Stimulated activated naive B cell treated with anti-CD40 and anti-IgM and Interleukin-4, amounts not matched to agents 10 μg/mL and 1 μg/mL and 100 μg/mL, for 72 hours (primary cell): ENCODE results near the gene FLYWCH1.

Experiments
- ATAC-seq, 2 donors: fragments of 150-1000 bp; cut with Tn5 transposase; replicated peaks; 2 replicates each; pipeline ENCODE4 v1.10.0; 2021; ENCODE audit warnings: moderate library complexity in 1 of 2
- DNase-seq: peaks from one replicate; pipeline ENCODE4 v3.0.0; 2021
- H3K27ac Mint-ChIP-seq: one replicate; pipeline ENCODE4 v1.8.0; 2022; ENCODE audit warnings: mild to moderate bottlenecking, mixed read lengths
- H3K27me3 Mint-ChIP-seq, 2 donors: one replicate each; pipeline ENCODE4 v1.8.0; 2022; ENCODE audit warnings: mixed read lengths in 2 of 2
- H3K36me3 Mint-ChIP-seq, 2 donors: one replicate each; pipeline ENCODE4 v1.8.0; 2022; ENCODE audit warnings: mixed read lengths in 2 of 2, mild to moderate bottlenecking in 1 of 2
- H3K4me1 Mint-ChIP-seq, 2 donors: one replicate each; pipeline ENCODE4 v1.8.0; 2022; ENCODE audit warnings: mixed read lengths in 2 of 2, mild to moderate bottlenecking in 1 of 2
- H3K4me3 Mint-ChIP-seq, 2 donors: one replicate each; pipeline ENCODE4 v1.8.0; 2022; ENCODE audit warnings: mild to moderate bottlenecking in 2 of 2, mixed read lengths in 2 of 2, moderate library complexity in 1 of 2
- H3K9me3 Mint-ChIP-seq, 2 donors: one replicate each; pipeline ENCODE4 v1.8.0; 2022; ENCODE audit warnings: mixed read lengths in 2 of 2, mild to moderate bottlenecking in 1 of 2

The FLYWCH1 gene

GRCh38 chr16:2962334-2963073 is 50.8 kb downstream of the FLYWCH1 start:
- H3K27me3 Mint-ChIP-seq, result peaks cover 9 to 18% of the 10 kb centered on the region in 2 donors
- no peak overlapping the region for H3K27ac Mint-ChIP-seq
- ATAC-seq, result no peak
- H3K4me3 Mint-ChIP-seq, result peak overlapping the region; percentile 53
- peaks cover 17 to 40% of the 10 kb centered on the region in 2 donors for H3K4me1 Mint-ChIP-seq
- H3K9me3 Mint-ChIP-seq, result no peaks in the 10 kb centered on the region
- no peak for DNase-seq
- H3K36me3 Mint-ChIP-seq, result no peaks in the 10 kb centered on the region

DNA sequence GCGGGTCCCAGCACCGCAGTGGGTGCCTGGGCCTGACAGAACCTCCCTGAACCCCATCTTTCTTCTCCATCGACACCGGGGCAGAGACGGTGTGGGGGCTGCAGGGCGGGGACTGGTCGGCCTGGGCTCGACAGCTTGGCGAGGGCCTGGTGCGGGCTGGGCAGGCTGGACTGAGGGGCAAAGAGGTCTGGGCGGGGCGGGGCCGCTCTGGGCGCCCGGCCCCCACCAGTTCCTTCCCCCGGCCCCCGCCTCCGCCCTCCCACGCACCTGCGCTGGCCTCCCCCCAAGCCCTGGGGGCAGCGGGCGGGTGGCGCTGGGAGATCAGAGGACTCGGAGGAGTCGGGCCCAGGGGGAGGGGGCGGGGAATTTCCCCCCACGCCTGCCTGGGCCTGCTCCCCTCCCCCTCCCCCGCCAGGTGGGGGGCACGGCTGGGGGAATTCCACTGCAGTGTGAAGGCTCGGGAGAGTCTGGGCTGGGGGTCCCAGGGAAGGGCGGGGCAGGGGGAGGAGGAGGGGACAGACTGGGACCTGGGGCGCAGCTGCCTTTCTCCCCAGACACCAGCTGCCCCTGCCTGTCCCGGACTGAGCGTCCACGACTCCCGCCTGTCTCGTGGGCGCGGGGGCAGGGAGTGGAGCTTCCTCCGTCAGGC is 51.5 kb downstream of the FLYWCH1 start:
- peaks cover 14 to 25% of the 10 kb centered on the region in 2 donors for H3K27me3 Mint-ChIP-seq
- ATAC-seq, result peak in 1 of 2 donors; percentile 5
- DNase-seq, result no peak

DNA sequence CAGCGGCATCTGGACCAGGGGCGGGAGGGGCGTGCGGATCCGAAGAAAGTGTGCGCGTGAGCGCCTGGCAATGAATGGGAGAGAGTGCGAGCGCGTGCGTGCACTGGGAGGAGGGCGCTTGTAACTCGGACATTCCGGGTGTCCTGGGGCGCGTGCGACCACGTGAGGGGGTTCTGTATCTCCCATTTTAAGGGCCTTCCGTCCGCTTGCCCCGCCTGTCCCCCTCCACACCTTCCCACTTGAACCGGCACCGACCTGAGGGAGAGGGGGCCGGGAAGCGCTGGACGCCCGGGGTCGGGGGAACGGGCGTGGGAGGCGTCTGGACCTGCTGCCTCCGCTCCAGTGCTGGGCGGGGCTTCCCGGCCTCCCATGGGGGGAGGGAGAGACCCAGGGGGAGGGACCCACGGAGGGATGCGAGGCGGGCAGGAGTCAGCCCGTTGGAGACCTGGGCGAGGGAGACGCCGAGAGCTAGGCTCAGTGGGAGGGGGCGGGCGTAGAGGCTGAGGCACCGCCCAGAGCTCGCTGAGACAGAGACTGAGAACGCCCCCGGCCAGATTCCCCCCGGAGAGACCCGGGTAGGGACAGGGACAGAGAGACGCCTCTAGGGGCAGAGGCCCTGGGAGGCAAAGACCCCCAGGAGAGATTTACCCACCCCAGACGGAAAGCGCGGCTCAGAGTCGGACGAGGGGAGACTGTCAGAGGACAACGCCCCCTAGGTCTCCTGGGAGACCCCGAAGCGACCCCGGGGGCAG is 52.2 kb downstream of the FLYWCH1 start, which contains the start of gene KREMEN2:
Gene KREMEN2, plus strand, starts transcription at position 553 of the 752 bp plus-strand sequence. CDS start 246 bp downstream, outside the sequence.
- Mint-ChIP-seq H3K4me3 (peak within 1 kb of the TSS; percentile 87 to 92), H3K36me3 (no peaks in the 10 kb centered on the region), H3K27ac (peak within 1 kb of the TSS; percentile 51), H3K9me3 (no peaks in the 10 kb centered on the region), H3K4me1 (peaks cover 27 to 52% of the 10 kb centered on the region in 2 donors), H3K27me3 (peaks cover 16 to 29% of the 10 kb centered on the region in 2 donors)
- DNase-seq (no peak), ATAC-seq (peak; percentile 10 to 17)

More for the DNA sequence above, 51.5 kb downstream of the FLYWCH1 start:
- no peaks in the 10 kb centered on the region for H3K36me3 Mint-ChIP-seq
- H3K9me3 Mint-ChIP-seq, result no peaks in the 10 kb centered on the region
- H3K4me1 Mint-ChIP-seq, result peaks cover 21 to 45% of the 10 kb centered on the region in 2 donors
- H3K27ac Mint-ChIP-seq, result peak overlapping the region; percentile 51
- H3K4me3 Mint-ChIP-seq, result peak overlapping the region; percentile 87 to 92

- Mint-ChIP-seq H3K27me3 (peaks cover 16 to 29% of the 10 kb centered on the region in 2 donors), H3K36me3 (no peaks in the 10 kb centered on the region), H3K4me1 (peaks cover 27 to 52% of the 10 kb centered on the region in 2 donors), H3K4me3 (peak overlapping the region; percentile 87 to 92), H3K9me3 (no peaks in the 10 kb centered on the region), H3K27ac (no peak overlapping the region)
- ATAC-seq, result peak; percentile 24 to 31
- DNase-seq, result peak; percentile 60
These were observed 53.0 kb downstream of the FLYWCH1 start for GRCh38 chr16:2964475-2965336.

- H3K4me3 Mint-ChIP-seq, result no peak overlapping the region
- no peaks in the 10 kb centered on the region for H3K9me3 Mint-ChIP-seq
- H3K4me1 Mint-ChIP-seq, result peaks cover 33 to 65% of the 10 kb centered on the region in 2 donors
These were observed 54.5 kb downstream of the FLYWCH1 start for GRCh38 chr16:2966043-2966807.

DNA sequence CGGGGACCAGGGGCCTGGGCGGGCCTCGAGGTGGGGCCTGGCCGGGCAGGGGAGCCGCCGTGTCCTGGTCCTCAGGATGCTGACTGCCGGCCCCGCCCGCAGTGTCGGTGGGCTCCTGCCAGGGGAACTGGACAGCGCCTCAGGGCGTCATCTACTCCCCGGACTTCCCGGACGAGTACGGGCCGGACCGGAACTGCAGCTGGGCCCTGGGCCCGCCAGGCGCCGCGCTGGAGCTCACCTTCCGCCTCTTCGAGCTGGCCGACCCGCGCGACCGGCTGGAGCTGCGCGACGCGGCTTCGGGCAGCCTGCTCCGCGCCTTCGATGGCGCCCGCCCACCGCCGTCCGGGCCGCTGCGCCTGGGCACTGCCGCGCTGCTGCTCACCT is 55.1 kb downstream of the FLYWCH1 start:
- Mint-ChIP-seq H3K36me3 (peaks cover 3 to 6% of the 10 kb centered on the region in 2 donors), H3K27ac (no peak overlapping the region), H3K4me3 (no peak overlapping the region), H3K4me1 (peaks cover 31 to 64% of the 10 kb centered on the region in 2 donors), H3K27me3 (peaks cover 17 to 34% of the 10 kb centered on the region in 2 donors), H3K9me3 (no peaks in the 10 kb centered on the region)
- DNase-seq (no peak), ATAC-seq (no peak)

More at GRCh38 chr16:2966043-2966807, 54.5 kb downstream of the FLYWCH1 start:
- Mint-ChIP-seq H3K27ac (no peak overlapping the region), H3K27me3 (peaks cover 18 to 34% of the 10 kb centered on the region in 2 donors), H3K36me3 (peaks cover 1 to 5% of the 10 kb centered on the region in 2 donors)
- DNase-seq, result no peak
- no peak for ATAC-seq

DNA sequence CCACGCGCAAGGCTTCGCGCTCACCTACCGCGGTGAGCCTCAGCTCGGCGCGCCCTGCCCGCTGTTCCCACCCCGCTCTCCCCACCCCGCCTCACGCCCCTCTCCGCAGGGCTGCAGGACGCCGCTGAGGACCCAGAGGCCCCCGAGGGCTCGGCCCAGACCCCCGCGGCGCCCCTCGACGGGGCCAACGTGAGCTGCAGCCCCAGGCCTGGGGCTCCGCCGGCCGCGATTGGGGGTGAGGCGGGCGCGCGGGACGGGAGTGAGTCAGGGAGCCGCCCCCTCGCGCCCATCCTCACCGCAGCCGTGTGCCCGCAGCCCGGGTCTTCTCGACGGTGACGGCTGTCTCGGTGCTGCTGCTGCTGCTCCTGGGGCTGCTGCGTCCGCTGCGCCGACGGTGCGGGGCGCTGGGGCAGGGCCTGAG is 55.5 kb downstream of the FLYWCH1 start:
- Mint-ChIP-seq H3K4me3 (no peak overlapping the region), H3K9me3 (no peaks in the 10 kb centered on the region), H3K27me3 (peaks cover 20 to 34% of the 10 kb centered on the region in 2 donors), H3K36me3 (peaks cover 5 to 10% of the 10 kb centered on the region in 2 donors), H3K4me1 (peaks cover 29 to 60% of the 10 kb centered on the region in 2 donors), H3K27ac (no peak overlapping the region)
- DNase-seq (no peak), ATAC-seq (no peak)

DNA sequence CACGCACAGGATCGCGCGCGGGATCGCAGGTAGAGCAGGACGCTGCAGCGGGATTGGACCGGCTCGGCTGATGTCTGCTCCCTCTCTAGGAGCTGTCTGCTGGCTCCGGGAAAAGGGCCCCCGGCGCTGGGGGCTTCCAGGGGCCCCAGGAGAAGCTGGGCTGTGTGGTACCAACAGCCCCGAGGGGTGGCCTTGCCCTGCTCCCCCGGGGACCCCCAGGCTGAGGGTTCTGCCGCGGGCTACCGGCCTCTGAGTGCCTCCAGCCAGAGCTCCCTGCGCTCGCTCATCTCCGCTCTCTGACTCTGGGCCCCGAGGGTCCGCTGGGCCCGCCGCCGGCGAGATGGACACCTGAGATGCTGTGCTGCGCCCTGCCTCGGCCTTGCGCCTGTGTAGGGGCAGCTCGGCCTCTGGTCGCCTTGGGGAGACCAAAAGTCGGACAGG is 56.0 kb downstream of the FLYWCH1 start:
- Mint-ChIP-seq H3K36me3 (peaks cover 5 to 15% of the 10 kb centered on the region in 2 donors), H3K27ac (no peak overlapping the region), H3K27me3 (peaks cover 24 to 34% of the 10 kb centered on the region in 2 donors), H3K9me3 (no peaks in the 10 kb centered on the region), H3K4me1 (peaks cover 29 to 55% of the 10 kb centered on the region in 2 donors), H3K4me3 (peak overlapping the region; percentile 29 to 88)
- no peak for DNase-seq
- ATAC-seq, result no peak

- Mint-ChIP-seq H3K27ac (peak overlapping the region; percentile 47), H3K9me3 (no peaks in the 10 kb centered on the region), H3K4me1 (peaks cover 27 to 50% of the 10 kb centered on the region in 2 donors), H3K4me3 (peak overlapping the region; percentile 80 to 88), H3K36me3 (peaks cover 5 to 17% of the 10 kb centered on the region in 2 donors), H3K27me3 (peaks cover 25 to 34% of the 10 kb centered on the region in 2 donors)
- no peak for ATAC-seq
- no peak for DNase-seq
These were observed 56.6 kb downstream of the FLYWCH1 start for GRCh38 chr16:2968368-2968737.

DNA sequence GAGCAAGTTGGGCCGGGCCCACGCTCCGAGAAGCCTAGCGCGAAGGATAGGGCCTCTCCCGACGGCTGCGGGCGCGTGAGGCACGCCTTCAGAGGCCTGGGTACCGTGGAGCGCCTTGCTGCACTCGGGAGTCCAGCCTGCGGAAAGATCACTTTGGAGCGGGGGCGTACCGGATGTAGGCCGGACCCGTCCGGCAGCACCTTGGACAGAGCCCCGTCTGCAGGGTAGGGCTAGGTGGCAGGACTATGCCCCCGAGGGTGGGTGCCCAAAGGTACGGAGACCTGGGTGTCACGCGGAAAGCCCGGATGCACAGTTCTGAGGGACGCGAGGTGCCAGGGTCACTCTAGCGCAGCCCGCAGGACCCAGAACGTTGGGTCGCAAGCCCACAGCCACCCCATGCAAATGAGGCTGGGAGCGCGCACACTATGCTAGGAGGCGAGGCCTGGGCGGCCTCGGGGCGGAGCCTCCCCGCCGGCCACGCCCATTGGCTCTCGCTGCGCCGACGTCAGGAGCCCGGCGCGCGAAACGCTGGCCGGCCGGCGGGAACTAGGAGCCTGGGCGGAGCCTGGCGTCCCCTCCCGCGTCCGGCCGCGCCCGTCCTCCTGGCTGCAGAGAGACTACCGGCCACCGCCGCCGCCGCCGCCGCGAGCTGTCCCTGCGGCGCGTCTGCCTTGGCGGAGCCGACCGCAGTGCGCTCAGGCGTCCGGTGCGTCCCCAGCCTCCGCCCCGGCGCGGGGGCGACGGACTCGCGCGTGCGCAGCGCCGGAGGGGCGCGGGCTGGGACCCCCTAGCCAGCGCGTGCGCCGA is 57.2 kb downstream of the FLYWCH1 start, which contains the start of gene PAQR4:
Gene PAQR4, plus strand, starts transcription at position 611 of the 807 bp plus-strand sequence. CDS start 327 bp downstream, outside the sequence.
- ATAC-seq, result peak; percentile 80 to 86
- peak within 1 kb of the TSS; percentile 80 to 88 for H3K4me3 Mint-ChIP-seq

DNA sequence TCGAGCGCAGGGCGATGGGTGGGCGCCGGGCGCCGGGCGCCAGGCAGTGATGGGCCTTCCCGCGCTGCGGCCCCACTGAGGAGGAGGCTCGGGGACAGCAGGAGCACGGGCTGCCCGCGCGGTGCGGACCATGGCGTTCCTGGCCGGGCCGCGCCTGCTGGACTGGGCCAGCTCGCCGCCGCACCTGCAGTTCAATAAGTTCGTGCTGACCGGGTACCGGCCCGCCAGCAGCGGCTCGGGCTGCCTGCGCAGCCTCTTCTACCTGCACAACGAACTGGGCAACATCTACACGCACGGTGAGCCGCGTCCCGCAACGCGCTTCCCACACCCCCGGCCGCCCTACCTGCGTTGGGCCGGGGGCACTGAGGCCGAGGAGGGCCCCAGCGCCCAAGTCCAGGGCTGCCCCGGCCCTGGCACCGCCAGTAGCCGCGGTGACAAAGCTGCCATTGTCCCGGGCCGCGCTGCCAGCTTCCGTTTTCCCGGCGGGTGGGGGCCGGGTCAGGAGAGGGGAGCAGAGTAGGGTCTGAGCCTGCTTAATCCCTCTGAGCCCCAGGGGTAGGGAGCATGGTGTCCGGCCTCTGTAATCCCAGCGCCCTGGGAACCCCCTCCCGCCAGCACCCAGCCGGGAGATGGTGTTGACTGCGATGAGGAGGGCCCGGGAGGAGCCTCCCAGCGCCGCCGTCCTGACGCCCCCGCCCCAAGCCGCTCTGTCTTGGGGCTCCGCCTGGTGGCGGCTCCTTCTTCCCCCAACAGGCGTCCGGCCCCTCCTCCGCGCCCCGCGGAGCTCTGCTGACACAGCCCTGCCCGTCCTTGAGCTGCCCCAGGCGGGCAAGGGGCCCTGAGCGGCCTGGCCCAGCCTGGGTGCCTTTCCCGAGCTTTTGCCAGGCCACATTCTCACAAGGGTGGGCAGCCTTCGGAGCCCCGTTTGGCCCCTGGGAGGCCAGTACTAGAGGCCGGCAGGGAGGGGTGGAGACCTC is 58.1 kb downstream of the FLYWCH1 start:
- DNase-seq, result peak; percentile 53
- H3K27me3 Mint-ChIP-seq, result peaks cover 24 to 25% of the 10 kb centered on the region in 2 donors
- no peak overlapping the region for H3K27ac Mint-ChIP-seq
- ATAC-seq, result peak; percentile 55 to 56
- peaks cover 19 to 35% of the 10 kb centered on the region in 2 donors for H3K4me1 Mint-ChIP-seq
- H3K4me3 Mint-ChIP-seq, result peak overlapping the region; percentile 73 to 88
- H3K9me3 Mint-ChIP-seq, result no peaks in the 10 kb centered on the region
- H3K36me3 Mint-ChIP-seq, result peaks cover 5 to 17% of the 10 kb centered on the region in 2 donors

More for the DNA sequence above, 57.2 kb downstream of the FLYWCH1 start, which contains the start of gene PAQR4:
- Mint-ChIP-seq H3K4me1 (peaks cover 23 to 44% of the 10 kb centered on the region in 2 donors), H3K27me3 (peaks cover 25 to 28% of the 10 kb centered on the region in 2 donors), H3K36me3 (peaks cover 5 to 17% of the 10 kb centered on the region in 2 donors), H3K9me3 (no peaks in the 10 kb centered on the region), H3K27ac (peak within 1 kb of the TSS; percentile 47)
- peak; percentile 82 for DNase-seq
